Stomach (tissue), 9 donors: ENCODE results near the gene BLOC1S3. TPM values are rescaled to one million over a fixed set of nuclear protein-coding genes. Genes with fewer than 3 reads are reported as not detected.
A peak's percentile ranks its signal among the peaks of the same experiment; 100 is the strongest.

ENCODE experiments used
- DNase-seq, 2 donors: peaks; one replicate each; pipeline versions ENCODE4 v3.0.0 to v3.0.0-alpha.2; 2013 to 2019
- H3K27ac ChIP-seq, 5 donors: fragments of 200-600 bp in 4 of 5; sonication (generic) in 4 of 5; one replicate each; pipeline ENCODE4 v1.5.1; 2013 to 2019; ENCODE audit warnings: mild to moderate bottlenecking in 1 of 5, moderate library complexity in 1 of 5
- H3K27me3 ChIP-seq, 3 donors: fragments of 200-600 bp; sonication (generic); one replicate each; pipeline ENCODE4 v1.5.1; 2017 to 2019; ENCODE audit warnings: mixed run types in 1 of 3
- H3K36me3 ChIP-seq, 4 donors: fragments of 200-600 bp; sonication (generic); 1 replicate in 3 of 4; 2 replicates in 1 of 4; pipeline ENCODE4 v1.5.1; 2016 to 2019
- H3K4me1 ChIP-seq, 4 donors: fragments of 200-600 bp; sonication (generic); one replicate each; pipeline ENCODE4 v1.5.1; 2016 to 2019
- H3K4me3 ChIP-seq, 4 donors: fragments of 200-600 bp; sonication (generic) in 3 of 4; one replicate each; pipeline ENCODE4 v1.5.1; 2016 to 2019; ENCODE audit warnings: mild to moderate bottlenecking in 1 of 4
- H3K9me3 ChIP-seq, 4 donors: fragments of 200-600 bp; sonication (generic); one replicate each; pipeline ENCODE4 v1.5.1; 2016 to 2019
- EP300 ChIP-seq: sonication (generic); formaldehyde crosslinking; IDR thresholded peaks from one replicate; pipeline ENCODE4 v1.6.1; 2017; ENCODE audit warnings: antibody characterized with exemption
- POLR2A ChIP-seq, 4 donors: fragments of 450-650 bp; IDR thresholded peaks; one replicate each; pipeline ENCODE4 v1.6.1; 2016; ENCODE audit warnings: antibody characterized with exemption in 4 of 4, control low read depth in 2 of 4, mild to moderate bottlenecking in 1 of 4, moderate library complexity in 1 of 4
- POLR2AphosphoS5 ChIP-seq, 3 donors: sonication (generic); formaldehyde crosslinking; IDR thresholded peaks; one replicate each; pipeline ENCODE4 v1.6.1; 2016; ENCODE audit warnings: antibody characterized with exemption in 3 of 3
- WGBS, 5 donors: extraction: QIAGEN DNeasy Blood & Tissue Kit in 3 of 5; methylation state at CpG; one replicate each; pipeline versions ENCODE4 v1.1.5 to v1.1.7; 2013 to 2018; 5-methylcytosine and 5-hydroxymethylcytosine counted together
- intact Hi-C: fragments of 100-400 bp; cut with DNase I; formaldehyde crosslinking; loops from one replicate; pipeline ENCODE4 v1.15.1; 2023; ENCODE audit warnings: low total_unique reads
- polyA plus RNA-seq, 3 donors: library from polyadenylated mRNA; stranded (reverse); fragments of 200-250 nt; gene quantifications; one replicate each; pipeline ENCODE4 v1.2.3, GENCODE V29; 2013
- total RNA-seq, 5 donors: library from RNA; depleted of rRNA; stranded (reverse); fragments of >200 nt; gene quantifications; one replicate each; pipeline versions ENCODE4 v1.1.0 to v1.2.3, GENCODE V29; 2014 to 2016
- TF ChIP-seq, protein P1 (sequence below), 7 experiments: fragments of 450-650 bp in 4 of 7; fragments of 200-600 bp in 3 of 7; sonication (generic) in 3 of 7; IDR thresholded peaks; one replicate each; pipeline ENCODE4 v1.5.1; 2016 to 2019; ENCODE audit warnings: antibody characterized with exemption in 7 of 7, control low read depth in 2 of 7, mild to moderate bottlenecking in 1 of 7
- donor health status: healthy with polysubstance abuse.
- donor health status: Bipolar disorder and iron deficiency.
- donor health status: healthy.

BLOC1S3 gene
- total and polyA plus RNA-seq, 8 donors: 3.1 to 71.0 (median 5.9) TPM

DNA sequence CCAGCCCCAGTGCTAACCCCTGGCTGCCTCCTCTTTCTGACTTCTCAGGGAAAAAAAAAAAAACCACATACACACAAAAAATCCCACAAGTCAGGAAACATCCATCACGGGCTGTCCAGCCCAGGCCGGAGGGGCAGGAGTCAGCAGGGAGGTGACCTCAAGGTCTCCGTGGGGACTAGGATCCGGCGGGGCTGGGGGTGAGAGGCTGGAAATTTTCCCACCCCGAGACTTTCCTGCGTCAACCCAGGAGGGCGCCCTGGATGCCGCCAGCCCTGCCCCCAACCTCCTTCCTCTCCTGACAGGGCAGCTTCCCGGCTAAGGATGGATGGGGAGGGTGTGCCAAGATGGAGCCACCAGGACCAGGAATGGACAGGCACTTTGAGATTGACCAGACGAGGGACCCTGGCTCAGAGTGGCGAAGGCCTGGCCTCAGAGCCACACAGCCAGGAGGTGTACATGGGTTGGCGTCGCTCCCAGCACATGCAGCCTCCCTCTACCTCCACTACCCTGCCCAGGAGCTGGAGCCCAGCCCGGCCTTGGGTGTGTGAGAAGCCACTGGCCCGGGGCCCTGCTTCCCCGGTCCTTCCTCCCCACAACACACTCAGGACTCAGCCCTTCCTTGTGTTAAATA, 33.3 kb downstream of the BLOC1S3 start:
- Histone ChIP-seq H3K27ac (peak overlapping the region in 3 of 5 donors; percentile 53 to 66 (median 58)), H3K4me1 (peaks cover 3 to 36% (median 25%) of the 10 kb centered on the region in 4 donors), H3K36me3 (no peaks in the 10 kb centered on the region), H3K4me3 (no peak overlapping the region), H3K9me3 (no peaks in the 10 kb centered on the region), H3K27me3 (peaks cover 0 to 38% (median 5%) of the 10 kb centered on the region in 3 donors)
- DNase-seq: peak; percentile 67 to 94
- 11 to 22% (median 17%) methylated on average over 9 to 17 of the region's 17 CpGs for WGBS, 5 donors
- intact Hi-C loops: no loop called here
- TF ChIP-seq POLR2AphosphoS5 (IDR thresholded peaks at IDR 0.05): no peak
- TF ChIP-seq POLR2A (IDR thresholded peaks at IDR 0.05): no peak
- TF ChIP-seq, protein P1, sequence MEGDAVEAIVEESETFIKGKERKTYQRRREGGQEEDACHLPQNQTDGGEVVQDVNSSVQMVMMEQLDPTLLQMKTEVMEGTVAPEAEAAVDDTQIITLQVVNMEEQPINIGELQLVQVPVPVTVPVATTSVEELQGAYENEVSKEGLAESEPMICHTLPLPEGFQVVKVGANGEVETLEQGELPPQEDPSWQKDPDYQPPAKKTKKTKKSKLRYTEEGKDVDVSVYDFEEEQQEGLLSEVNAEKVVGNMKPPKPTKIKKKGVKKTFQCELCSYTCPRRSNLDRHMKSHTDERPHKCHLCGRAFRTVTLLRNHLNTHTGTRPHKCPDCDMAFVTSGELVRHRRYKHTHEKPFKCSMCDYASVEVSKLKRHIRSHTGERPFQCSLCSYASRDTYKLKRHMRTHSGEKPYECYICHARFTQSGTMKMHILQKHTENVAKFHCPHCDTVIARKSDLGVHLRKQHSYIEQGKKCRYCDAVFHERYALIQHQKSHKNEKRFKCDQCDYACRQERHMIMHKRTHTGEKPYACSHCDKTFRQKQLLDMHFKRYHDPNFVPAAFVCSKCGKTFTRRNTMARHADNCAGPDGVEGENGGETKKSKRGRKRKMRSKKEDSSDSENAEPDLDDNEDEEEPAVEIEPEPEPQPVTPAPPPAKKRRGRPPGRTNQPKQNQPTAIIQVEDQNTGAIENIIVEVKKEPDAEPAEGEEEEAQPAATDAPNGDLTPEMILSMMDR (IDR thresholded peaks at IDR 0.05): no peak
- no peak for TF ChIP-seq EP300

DNA sequence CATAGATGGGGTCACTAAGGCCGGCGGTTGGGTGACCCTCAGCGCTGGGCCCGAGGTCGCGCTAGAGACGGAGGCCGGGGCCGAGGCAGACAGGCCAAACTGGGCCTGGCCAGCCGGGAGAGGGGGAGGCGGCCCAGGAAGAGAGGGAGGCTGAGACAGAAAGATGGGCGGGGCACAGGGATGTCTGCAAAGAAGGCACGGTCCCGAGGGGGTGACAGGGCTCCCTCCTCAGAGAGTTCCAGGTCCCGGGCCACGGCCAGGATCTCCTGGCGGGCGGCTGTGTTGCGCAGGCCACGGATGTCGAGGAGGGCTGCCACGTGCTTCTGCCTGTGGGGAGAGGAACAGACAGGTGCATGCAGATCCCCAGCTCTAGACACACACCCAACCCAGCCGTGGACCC, 34.4 kb downstream of the BLOC1S3 start:
- Histone ChIP-seq H3K9me3 (no peaks in the 10 kb centered on the region), H3K4me1 (peaks cover 3 to 45% (median 30%) of the 10 kb centered on the region in 4 donors), H3K4me3 (no peak overlapping the region), H3K27ac (peak overlapping the region in 4 of 5 donors; percentile 10 to 66 (median 56)), H3K36me3 (no peaks in the 10 kb centered on the region), H3K27me3 (peaks cover 0 to 50% (median 12%) of the 10 kb centered on the region in 3 donors)
- no peak for DNase-seq
- no peak for TF ChIP-seq EP300
- TF ChIP-seq POLR2AphosphoS5 (IDR thresholded peaks at IDR 0.05): no peak
- TF ChIP-seq, protein P1 (IDR thresholded peaks at IDR 0.05): no peak
- no peak for TF ChIP-seq POLR2A (IDR thresholded peaks at IDR 0.05)
- 65 to 83% (median 79%) methylated on average over 17 to 23 of the region's 23 CpGs for WGBS, 5 donors
- intact Hi-C loops: no loop called here

DNA sequence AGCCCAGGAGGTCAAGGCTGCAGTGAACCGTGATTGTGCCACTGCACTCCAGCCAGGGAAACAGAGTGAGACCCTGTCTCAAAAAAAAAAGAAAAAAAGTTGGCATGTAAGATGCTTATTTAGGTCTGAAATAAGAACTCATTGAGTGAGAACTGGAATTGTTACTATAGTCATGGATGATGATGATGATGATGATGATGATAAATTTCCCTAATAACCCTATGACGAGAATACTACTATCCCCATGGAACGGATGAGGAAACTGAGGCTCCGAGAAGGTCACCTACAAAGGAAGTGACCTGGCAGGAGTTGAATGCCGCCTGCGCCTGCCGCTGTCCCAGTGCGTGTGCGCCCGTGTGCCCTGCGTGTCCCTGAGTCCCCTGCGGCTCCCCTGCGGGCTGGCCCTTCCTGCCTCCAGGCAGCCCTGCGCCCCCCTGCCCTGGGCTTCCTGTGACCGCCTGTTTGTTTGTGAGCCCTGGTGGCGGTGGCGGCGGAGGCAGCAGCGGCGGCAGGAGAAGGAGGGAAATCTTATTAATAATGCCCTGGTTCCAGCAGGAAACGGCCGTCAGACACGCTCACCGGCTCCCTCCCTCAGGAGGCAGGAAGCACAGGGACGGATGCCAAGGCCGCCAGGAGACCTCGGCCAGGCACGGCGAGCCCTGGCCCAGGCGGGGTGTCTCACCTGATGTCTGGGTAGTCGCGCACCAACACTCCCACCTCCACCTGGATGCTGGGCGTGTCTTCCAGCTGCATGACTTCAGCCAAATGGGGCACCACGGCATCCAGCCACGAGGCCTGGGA, 37.0 kb downstream of the BLOC1S3 start:
- peak overlapping the region in 2 of 5 donors; percentile 15 to 72 for H3K27ac ChIP-seq
- TF ChIP-seq, protein P1 (IDR thresholded peaks at IDR 0.05): no peak
- TF ChIP-seq EP300: no peak
- no peak for TF ChIP-seq POLR2AphosphoS5 (IDR thresholded peaks at IDR 0.05)
- TF ChIP-seq POLR2A (IDR thresholded peaks at IDR 0.05): no peak

DNA sequence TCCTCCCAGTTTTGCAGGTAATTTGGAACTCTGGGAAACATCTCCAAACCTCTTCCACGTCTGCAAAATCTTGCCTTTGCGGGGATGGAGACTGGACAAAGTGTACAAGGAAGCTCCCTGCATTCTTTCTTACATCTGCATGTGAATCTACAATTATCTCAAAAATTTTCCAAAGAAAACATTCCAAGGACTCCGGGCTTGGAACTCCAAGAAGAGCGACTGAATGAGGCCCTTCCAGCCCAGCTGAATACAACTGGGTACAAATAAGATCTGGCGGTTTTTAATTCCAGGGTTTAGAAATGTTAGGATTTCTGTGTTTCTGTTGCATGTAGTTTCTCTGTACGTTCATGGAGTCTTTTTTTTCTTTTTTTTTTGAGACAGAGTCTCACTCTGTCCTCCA, 38.1 kb downstream of the BLOC1S3 start:
- Histone ChIP-seq H3K27ac (no peak overlapping the region), H3K27me3 (peaks cover 0 to 81% (median 12%) of the 10 kb centered on the region in 3 donors), H3K36me3 (no peaks in the 10 kb centered on the region), H3K4me3 (no peak overlapping the region), H3K9me3 (no peaks in the 10 kb centered on the region), H3K4me1 (peaks cover 3 to 32% (median 24%) of the 10 kb centered on the region in 4 donors)
- intact Hi-C loops: no loop called here
- 63 to 77% (median 70%) methylated on average over 6 of the region's 6 CpGs for WGBS, 5 donors
- TF ChIP-seq POLR2A (IDR thresholded peaks at IDR 0.05) (no peak), POLR2AphosphoS5 (IDR thresholded peaks at IDR 0.05) (no peak), EP300 (no peak)
- TF ChIP-seq, protein P1 (IDR thresholded peaks at IDR 0.05): no peak
- no peak for DNase-seq

More for the DNA sequence above, 37.0 kb downstream of the BLOC1S3 start:
- intact Hi-C loops: no loop called here
- DNase-seq: peak; percentile 72 to 77
- Histone ChIP-seq H3K36me3 (no peaks in the 10 kb centered on the region), H3K4me3 (peak overlapping the region in 2 of 4 donors; percentile 4 to 19), H3K27me3 (peaks cover 0 to 73% (median 12%) of the 10 kb centered on the region in 3 donors), H3K4me1 (peaks cover 3 to 43% (median 29%) of the 10 kb centered on the region in 4 donors), H3K9me3 (no peaks in the 10 kb centered on the region)
- WGBS, 5 donors: 9 to 16% (median 11%) methylated on average over 22 to 35 of the region's 35 CpGs
